ENCODE data around the gene ADCY9.
"Not testable (repeated sequence)": the region's sequence is repeated elsewhere in the genome, so short reads cannot be mapped to it uniquely, and the experiment has no call there.

Gene ADCY9

DNA sequence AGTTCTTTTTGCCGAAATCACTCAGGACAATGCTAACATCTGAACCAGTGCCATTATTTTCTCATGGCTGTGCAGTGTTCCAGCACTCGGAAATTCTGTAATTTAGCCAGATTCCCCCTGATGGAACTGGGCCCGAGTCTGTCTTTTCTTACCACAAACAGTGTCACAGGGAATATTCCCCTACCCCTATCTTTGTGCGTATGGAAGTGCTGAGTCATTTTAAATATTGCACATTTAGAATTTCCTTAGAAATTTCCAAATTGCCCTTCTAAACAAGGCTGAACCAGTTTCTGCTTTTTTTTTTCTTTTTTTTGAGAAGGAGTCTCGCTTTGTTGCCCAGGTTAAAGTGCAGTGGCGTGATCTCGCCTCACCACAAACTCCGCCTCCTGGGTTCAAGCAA lies 147.7 kb downstream of the ADCY9 start:
- 92 to 94% methylated on average over 8 of the region's 8 CpGs for WGBS, 2 experiments
- no peaks in the 10 kb centered on the region for H3K36me3 ChIP-seq (ENCODE audit: control insufficient read depth, insufficient read depth, low read length)
- H3K4me3 ChIP-seq (ENCODE audit: insufficient read depth, low read depth, low read length), result no peak overlapping the region
- H3K27me3 ChIP-seq (ENCODE audit: control insufficient read depth, insufficient read depth, low read length, poor library complexity, severe bottlenecking), result peaks cover under 1% of the 10 kb centered on the region
- no peaks in the 10 kb centered on the region for H3K9me3 ChIP-seq (ENCODE audit: control insufficient read depth, low read length)
- H3K27ac ChIP-seq (ENCODE audit: insufficient read depth, low read depth, low read length, poor library complexity, severe bottlenecking), result no peak overlapping the region
- no peaks in the 10 kb centered on the region for H3K4me1 ChIP-seq (ENCODE audit: control insufficient read depth, insufficient read depth, low read length)

DNA sequence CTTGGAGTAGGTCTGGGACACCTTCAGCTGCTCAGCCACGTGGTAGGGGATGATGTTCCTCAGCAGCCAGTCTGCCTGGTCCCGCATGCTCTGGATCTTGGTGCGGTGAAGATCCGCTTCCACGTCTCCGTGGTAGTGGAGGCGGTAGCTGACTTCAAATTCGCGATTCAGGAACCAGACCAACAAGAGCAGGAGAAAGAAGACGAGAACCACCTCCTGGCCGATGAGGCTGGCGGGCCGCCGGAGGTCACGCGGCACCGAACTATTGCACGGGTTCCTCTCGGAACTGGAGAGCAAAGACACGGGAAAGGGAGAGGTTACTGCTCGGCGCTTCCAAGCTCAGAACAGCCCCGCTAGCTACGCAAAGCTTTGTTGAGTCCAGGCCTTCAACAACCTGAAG lies 149.6 kb downstream of the ADCY9 start:
- H3K27me3 ChIP-seq (ENCODE audit: control insufficient read depth, insufficient read depth, low read length, poor library complexity, severe bottlenecking), result peaks cover 5% of the 10 kb centered on the region
- no peak overlapping the region for H3K27ac ChIP-seq (ENCODE audit: insufficient read depth, low read depth, low read length, poor library complexity, severe bottlenecking)
- no peaks in the 10 kb centered on the region for H3K36me3 ChIP-seq (ENCODE audit: control insufficient read depth, insufficient read depth, low read length)
- 95 to 97% methylated on average over 24 of the region's 24 CpGs for WGBS, 2 experiments
- no peaks in the 10 kb centered on the region for H3K9me3 ChIP-seq (ENCODE audit: control insufficient read depth, low read length)
- H3K4me3 ChIP-seq (ENCODE audit: insufficient read depth, low read depth, low read length), result no peak overlapping the region
- no peaks in the 10 kb centered on the region for H3K4me1 ChIP-seq (ENCODE audit: control insufficient read depth, insufficient read depth, low read length)

DNA sequence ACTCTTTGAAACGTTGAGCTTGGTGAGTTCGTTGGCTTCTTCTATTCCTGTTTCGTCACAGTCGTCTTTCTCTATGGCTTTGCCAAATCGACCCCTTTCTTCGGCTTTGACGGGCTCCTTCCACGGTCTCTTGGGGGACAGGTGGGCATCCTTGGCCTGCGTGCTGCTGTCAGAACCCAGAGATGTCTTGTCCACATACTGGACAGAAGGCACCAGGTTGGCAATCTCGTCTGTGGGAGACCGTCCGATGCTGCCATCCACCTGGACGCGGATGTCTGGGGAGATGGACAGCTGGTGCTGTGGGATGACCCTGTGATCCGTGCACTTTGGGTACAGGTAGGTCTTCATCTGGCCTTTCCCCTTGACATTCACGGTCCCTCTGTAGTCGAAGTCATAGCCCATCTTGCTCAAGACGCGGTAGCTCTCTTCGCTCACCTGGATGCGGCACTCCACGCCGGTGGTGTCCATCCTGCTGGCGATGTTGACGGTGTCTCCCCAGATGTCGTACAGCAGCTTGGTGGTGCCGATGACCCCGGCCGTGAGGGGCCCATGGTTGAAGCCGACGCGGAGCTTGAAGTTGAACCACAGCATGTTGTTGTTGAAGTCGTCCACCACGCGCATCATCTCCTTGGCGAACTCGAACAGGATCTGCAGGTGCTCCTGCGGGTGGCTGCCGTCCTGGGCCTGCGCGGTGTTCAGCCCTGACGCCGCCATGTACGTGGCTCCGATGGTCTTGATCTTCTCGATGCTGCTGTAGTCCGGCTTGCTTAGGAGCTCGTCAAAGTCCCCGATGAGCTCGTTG lies 150.3 kb downstream of the ADCY9 start:
- no peaks in the 10 kb centered on the region for H3K4me1 ChIP-seq (ENCODE audit: control insufficient read depth, insufficient read depth, low read length)
- no peaks in the 10 kb centered on the region for H3K36me3 ChIP-seq (ENCODE audit: control insufficient read depth, insufficient read depth, low read length)
- no peaks in the 10 kb centered on the region for H3K9me3 ChIP-seq (ENCODE audit: control insufficient read depth, low read length)
- H3K27me3 ChIP-seq (ENCODE audit: control insufficient read depth, insufficient read depth, low read length, poor library complexity, severe bottlenecking), result peaks cover 5% of the 10 kb centered on the region
- H3K4me3 ChIP-seq (ENCODE audit: insufficient read depth, low read depth, low read length), result no peak overlapping the region
- 96% methylated on average over 50 of the region's 50 CpGs for WGBS, 2 experiments
- no peak overlapping the region for H3K27ac ChIP-seq (ENCODE audit: insufficient read depth, low read depth, low read length, poor library complexity, severe bottlenecking)

DNA sequence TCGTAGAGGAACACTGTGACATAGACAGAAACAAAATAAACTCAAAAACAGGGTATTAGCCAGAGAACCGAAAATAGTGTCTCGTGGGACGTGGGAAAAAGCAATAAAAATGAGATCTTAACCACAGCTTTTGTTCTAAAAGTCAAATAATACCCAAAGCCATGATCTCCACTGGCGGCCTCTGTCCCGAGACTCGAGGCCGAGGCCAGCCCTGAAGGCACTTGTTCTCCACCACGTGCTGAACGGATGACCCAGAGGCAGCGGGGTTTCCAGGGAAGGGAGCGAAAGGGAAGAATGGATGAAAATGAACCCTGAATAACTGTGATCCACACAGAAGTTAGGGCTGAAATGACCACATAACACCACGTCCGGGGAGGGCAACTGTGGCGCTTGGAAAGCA lies 150.9 kb downstream of the ADCY9 start:
- H3K36me3 ChIP-seq (ENCODE audit: control insufficient read depth, insufficient read depth, low read length), result no peaks in the 10 kb centered on the region
- no peak overlapping the region for H3K27ac ChIP-seq (ENCODE audit: insufficient read depth, low read depth, low read length, poor library complexity, severe bottlenecking)
- no peak overlapping the region for H3K4me3 ChIP-seq (ENCODE audit: insufficient read depth, low read depth, low read length)
- H3K27me3 ChIP-seq (ENCODE audit: control insufficient read depth, insufficient read depth, low read length, poor library complexity, severe bottlenecking), result peaks cover 5% of the 10 kb centered on the region
- no peaks in the 10 kb centered on the region for H3K4me1 ChIP-seq (ENCODE audit: control insufficient read depth, insufficient read depth, low read length)
- no peaks in the 10 kb centered on the region for H3K9me3 ChIP-seq (ENCODE audit: control insufficient read depth, low read length)
- WGBS, 2 experiments, result 94 to 95% methylated on average over 15 of the region's 15 CpGs

DNA sequence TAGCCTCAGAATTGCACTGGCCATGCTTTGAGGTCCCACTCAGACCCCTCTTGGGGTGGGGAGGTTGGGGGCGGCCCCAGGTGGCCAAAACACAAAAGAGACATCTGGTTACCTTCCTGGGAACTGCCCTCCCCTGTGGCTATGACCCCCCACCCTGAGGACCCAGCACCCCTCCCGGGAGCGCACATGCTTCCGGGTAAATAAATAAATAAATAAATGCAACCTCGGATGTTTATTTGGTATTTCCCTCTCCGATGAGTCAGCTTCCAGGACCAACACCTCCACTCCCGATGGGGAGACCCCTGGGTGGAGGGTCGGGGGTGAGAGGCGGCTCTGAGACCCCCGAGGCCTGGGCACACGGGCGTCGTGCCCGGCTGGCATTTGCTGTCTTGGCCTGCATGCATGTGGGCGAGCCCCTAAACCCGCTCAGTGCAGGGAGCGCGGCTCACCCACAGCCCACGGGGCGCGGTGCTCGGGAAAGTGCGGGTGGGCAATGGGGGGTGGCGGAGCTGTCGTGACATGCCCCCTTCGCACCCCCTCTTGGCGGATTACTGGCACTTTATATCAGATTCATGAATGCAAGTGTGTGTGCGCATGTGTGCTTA lies 151.5 kb downstream of the ADCY9 start:
- Histone ChIP-seq H3K9me3 (ENCODE audit: control insufficient read depth, low read length) (no peaks in the 10 kb centered on the region), H3K4me3 (ENCODE audit: insufficient read depth, low read depth, low read length) (no peak overlapping the region), H3K36me3 (ENCODE audit: control insufficient read depth, insufficient read depth, low read length) (no peaks in the 10 kb centered on the region), H3K27ac (ENCODE audit: insufficient read depth, low read depth, low read length, poor library complexity, severe bottlenecking) (no peak overlapping the region), H3K4me1 (ENCODE audit: control insufficient read depth, insufficient read depth, low read length) (no peaks in the 10 kb centered on the region), H3K27me3 (ENCODE audit: control insufficient read depth, insufficient read depth, low read length, poor library complexity, severe bottlenecking) (peaks cover 5% of the 10 kb centered on the region)
- WGBS, 2 experiments, result 96 to 97% methylated on average over 28 of the region's 28 CpGs

DNA sequence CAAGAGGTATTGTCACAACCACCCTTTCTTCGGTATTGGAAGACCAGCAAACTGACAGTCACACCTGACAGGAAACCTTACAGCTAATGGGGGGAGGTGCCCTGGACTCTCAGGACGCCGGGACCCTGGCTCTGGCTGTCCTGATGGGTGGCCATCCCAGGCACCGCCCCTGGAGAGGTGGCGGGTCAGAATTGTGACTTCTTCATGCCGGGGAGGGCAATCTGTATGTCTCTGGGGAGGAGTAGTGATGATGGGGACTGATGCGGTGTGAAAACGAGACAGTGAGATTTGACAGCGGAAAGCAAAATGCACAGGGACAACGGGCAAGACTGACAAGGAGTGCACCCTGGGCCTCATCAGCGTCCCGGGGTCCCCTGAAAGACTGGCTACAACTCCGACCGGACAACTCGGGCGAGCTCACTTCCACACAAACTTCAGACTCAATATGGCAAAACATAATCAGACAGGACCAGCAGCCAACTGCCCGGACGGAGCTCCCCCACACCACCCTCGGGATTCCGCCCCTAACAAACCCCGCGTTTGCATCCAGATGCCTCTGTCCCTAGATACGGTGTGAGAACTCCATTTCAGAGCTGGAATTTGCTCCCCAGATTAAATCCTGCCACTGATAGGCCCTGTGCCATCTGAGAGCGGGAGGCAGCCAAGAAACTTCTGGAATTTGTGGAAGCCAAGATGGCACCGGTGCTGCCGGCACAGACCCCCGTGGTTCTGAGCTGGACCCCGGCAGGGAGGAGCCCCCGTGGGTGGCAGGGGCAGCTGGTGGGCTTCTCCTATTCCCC lies 152.2 kb downstream of the ADCY9 start:
- no peaks in the 10 kb centered on the region for H3K36me3 ChIP-seq (ENCODE audit: control insufficient read depth, insufficient read depth, low read length)
- peaks cover 5% of the 10 kb centered on the region for H3K27me3 ChIP-seq (ENCODE audit: control insufficient read depth, insufficient read depth, low read length, poor library complexity, severe bottlenecking)
- H3K4me1 ChIP-seq (ENCODE audit: control insufficient read depth, insufficient read depth, low read length), result no peaks in the 10 kb centered on the region
- H3K27ac ChIP-seq (ENCODE audit: insufficient read depth, low read depth, low read length, poor library complexity, severe bottlenecking), result no peak overlapping the region
- WGBS, 2 experiments, result 86 to 88% methylated on average over 29 of the region's 29 CpGs
- no peak overlapping the region for H3K4me3 ChIP-seq (ENCODE audit: insufficient read depth, low read depth, low read length)
- H3K9me3 ChIP-seq (ENCODE audit: control insufficient read depth, low read length), result no peaks in the 10 kb centered on the region

DNA sequence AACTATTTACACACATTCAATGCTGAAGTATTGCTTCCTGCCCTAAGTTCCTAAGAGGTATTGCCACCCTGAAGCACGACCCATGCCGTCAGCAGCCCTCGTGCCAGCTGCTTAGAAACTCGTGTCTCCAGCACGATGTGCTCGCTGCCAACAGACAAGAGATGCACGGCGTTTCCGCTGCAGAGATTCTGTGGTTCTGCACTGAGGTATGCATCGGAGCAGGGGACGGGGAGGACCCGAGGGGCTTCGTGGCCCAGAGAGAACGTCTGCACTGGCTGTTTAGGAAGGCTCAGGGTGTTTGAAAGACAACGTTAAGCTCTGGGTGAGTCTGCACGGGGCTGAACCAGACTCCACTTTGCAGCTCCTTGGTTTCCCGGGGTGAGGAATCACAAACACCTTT lies 153.0 kb downstream of the ADCY9 start:
- Histone ChIP-seq H3K27ac (ENCODE audit: insufficient read depth, low read depth, low read length, poor library complexity, severe bottlenecking) (no peak overlapping the region), H3K4me1 (ENCODE audit: control insufficient read depth, insufficient read depth, low read length) (no peaks in the 10 kb centered on the region), H3K27me3 (ENCODE audit: control insufficient read depth, insufficient read depth, low read length, poor library complexity, severe bottlenecking) (peaks cover 5% of the 10 kb centered on the region), H3K36me3 (ENCODE audit: control insufficient read depth, insufficient read depth, low read length) (no peaks in the 10 kb centered on the region), H3K4me3 (ENCODE audit: insufficient read depth, low read depth, low read length) (no peak overlapping the region), H3K9me3 (ENCODE audit: control insufficient read depth, low read length) (no peaks in the 10 kb centered on the region)
- WGBS, 2 experiments, result 59 to 63% methylated on average over 17 of the region's 17 CpGs

DNA sequence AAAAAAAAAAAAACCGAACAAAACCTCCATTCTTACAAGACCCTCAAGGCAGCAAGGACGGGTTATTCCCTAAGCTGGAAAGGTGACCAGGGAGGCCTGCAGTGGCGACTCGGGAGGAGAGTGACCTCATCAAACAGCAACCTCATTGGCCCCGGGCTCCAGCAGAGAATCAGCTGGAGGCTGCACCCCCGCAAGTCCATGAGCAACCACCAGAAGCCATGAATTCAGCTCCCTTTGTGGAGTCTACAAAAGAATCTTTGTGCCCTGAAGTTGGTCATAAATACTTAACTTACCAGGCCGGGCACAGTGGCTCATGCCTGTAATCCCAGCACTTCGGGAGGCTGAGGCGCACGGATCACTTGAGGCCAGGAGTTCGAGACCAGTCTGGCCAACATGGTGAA lies 154.8 kb downstream of the ADCY9 start:
- Histone ChIP-seq H3K27ac (ENCODE audit: insufficient read depth, low read depth, low read length, poor library complexity, severe bottlenecking) (no peak overlapping the region), H3K36me3 (ENCODE audit: control insufficient read depth, insufficient read depth, low read length) (no peaks in the 10 kb centered on the region), H3K9me3 (ENCODE audit: control insufficient read depth, low read length) (no peaks in the 10 kb centered on the region), H3K27me3 (ENCODE audit: control insufficient read depth, insufficient read depth, low read length, poor library complexity, severe bottlenecking) (peaks cover 5% of the 10 kb centered on the region), H3K4me3 (ENCODE audit: insufficient read depth, low read depth, low read length) (no peak overlapping the region), H3K4me1 (ENCODE audit: control insufficient read depth, insufficient read depth, low read length) (no peaks in the 10 kb centered on the region)
- 76% methylated on average over 11 of the region's 11 CpGs for WGBS, 2 experiments

DNA sequence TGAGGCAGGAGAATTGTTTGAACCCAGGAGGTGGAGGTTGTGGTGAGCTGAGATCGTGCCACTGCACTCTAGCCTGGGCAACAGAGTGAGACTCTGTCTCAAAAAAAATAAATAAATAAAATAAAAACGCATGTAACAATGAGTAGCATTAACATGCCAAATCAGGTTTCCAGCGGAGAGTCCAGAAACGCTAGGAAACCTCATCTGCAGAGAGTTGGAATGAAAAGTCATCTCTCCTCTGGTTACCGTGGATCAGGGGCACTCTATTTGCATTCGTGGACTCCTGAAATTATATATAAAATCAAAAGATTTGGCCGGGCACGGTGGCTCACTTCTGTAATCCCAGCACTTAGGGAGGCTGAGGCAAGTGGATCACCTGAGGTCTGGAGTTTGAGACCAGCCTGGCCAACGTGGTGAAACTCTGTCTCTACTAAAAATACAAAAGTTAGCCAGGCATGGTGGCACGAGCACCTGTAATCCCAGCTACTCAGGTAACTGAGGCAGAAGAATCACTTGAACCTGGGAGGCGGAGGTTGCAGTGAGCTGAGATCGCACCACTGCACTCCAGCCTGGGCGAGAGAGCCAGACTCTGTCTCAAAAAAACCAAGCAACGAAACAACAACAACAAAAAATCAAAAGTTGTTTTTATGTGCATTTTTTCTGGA lies 156.2 kb downstream of the ADCY9 start:
- not testable (repeated sequence) for H3K9me3 ChIP-seq (ENCODE audit: control insufficient read depth, low read length); H3K27me3 ChIP-seq (ENCODE audit: control insufficient read depth, insufficient read depth, low read length, poor library complexity, severe bottlenecking); H3K27ac ChIP-seq (ENCODE audit: insufficient read depth, low read depth, low read length, poor library complexity, severe bottlenecking); H3K36me3 ChIP-seq (ENCODE audit: control insufficient read depth, insufficient read depth, low read length); H3K4me3 ChIP-seq (ENCODE audit: insufficient read depth, low read depth, low read length); H3K4me1 ChIP-seq (ENCODE audit: control insufficient read depth, insufficient read depth, low read length)
- WGBS, 2 experiments, result 91 to 94% methylated on average over 14 of the region's 14 CpGs

DNA sequence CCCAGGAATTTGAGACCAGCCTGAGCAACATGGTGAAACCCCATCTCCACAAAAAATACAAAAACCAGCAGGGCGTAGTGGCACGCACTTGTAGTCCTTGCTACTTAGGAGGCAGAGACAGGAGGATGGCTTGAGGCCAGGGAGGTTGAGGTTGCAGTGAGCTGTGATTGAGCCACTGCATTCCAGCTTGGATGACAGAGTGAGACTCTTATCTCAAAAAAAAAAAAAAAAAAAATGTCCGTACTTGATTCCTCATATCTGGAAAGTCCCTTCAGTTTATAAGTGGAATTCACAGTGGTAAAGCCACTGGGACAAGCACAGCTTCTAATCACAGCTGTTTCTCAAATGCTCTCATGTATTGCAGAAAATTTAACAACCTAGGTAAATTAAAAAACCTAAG lies 157.1 kb downstream of the ADCY9 start:
- 86% methylated on average over 3 of the region's 3 CpGs for WGBS, 2 experiments
- Histone ChIP-seq H3K4me1 (ENCODE audit: control insufficient read depth, insufficient read depth, low read length) (peaks cover 3% of the 10 kb centered on the region), H3K36me3 (ENCODE audit: control insufficient read depth, insufficient read depth, low read length) (no peaks in the 10 kb centered on the region), H3K27me3 (ENCODE audit: control insufficient read depth, insufficient read depth, low read length, poor library complexity, severe bottlenecking) (peaks cover 5% of the 10 kb centered on the region), H3K4me3 (ENCODE audit: insufficient read depth, low read depth, low read length) (no peak overlapping the region), H3K9me3 (ENCODE audit: control insufficient read depth, low read length) (no peaks in the 10 kb centered on the region), H3K27ac (ENCODE audit: insufficient read depth, low read depth, low read length, poor library complexity, severe bottlenecking) (no peak overlapping the region)
